NB4 (cell line): ENCODE results near the gene SERPINE2.

ENCODE experiments used
- CTCF ChIP-seq: IDR thresholded peaks from one replicate; pipeline ENCODE4 v1.5.1; 2012; ENCODE audit warnings: low read depth, low read length
- MAX ChIP-seq: IDR thresholded peaks from 2 replicates; pipeline ENCODE4 v1.6.1; 2011; ENCODE audit warnings: low read depth, low read length
- MYC ChIP-seq: IDR thresholded peaks from 2 replicates; pipeline ENCODE4 v1.6.1; 2011; ENCODE audit warnings: low read depth, low read length
- POLR2A ChIP-seq: IDR thresholded peaks from 2 replicates; pipeline ENCODE4 v1.6.1; 2011; ENCODE audit warnings: mild to moderate bottlenecking; ENCODE audit not compliant: insufficient read length; ENCODE audit errors: extremely low read depth

- TF ChIP-seq CTCF, result peak; percentile 4
- TF ChIP-seq MAX, result peak; percentile 55
- TF ChIP-seq POLR2A, result peak; percentile 45
- TF ChIP-seq MYC, result 0 out of 2 replicates have a peak, but pooled peaks have one; percentile 35
Measured at GRCh38 chr2:224039080-224039769, at the start of gene SERPINE2.
